ENCODE measurements around the gene GPRIN3. TPM values are rescaled to one million over a fixed set of nuclear protein-coding genes. Genes with fewer than 3 reads are reported as not detected.

GPRIN3 gene
- total RNA-seq, 2 experiments from 2014 or later = 46.4 TPM

DNA sequence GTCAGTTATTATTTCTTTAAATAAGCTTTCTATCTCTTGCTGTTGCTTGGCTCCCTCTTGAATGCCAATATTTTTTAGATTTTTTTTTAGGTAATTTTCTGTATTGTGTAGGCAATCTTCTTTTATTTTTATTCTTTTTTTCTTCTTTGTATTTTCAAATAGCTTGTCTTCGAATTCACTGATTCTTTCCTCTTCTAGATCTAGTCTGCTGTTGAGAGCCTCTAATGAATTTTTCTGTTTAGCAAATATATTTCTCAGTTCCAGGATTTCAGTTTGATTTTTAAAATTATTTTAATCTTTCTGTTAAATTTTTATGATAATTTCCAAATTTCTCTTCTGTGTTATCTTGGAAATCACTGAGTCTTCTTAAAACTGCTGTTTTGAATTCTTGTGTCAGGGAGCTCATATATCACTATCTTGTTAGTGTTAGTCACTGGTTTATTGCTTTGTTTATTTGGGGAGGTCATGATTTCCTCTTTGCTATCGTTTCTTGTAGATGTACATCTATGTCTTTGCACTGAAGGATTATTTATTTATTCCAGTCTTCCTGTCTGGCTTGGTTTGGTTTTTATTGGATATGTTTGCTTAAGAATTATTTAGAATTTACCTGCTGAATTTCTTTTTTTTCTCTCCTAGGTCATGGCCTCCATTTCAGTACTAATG lies 39.9 kb upstream of the GPRIN3 start:
- DNase-seq (no peak), ATAC-seq (ENCODE audit: poor library complexity) (no peak)
- Histone ChIP-seq H3K36me3 (ENCODE audit: insufficient read depth, low read length) (no peaks in the 10 kb centered on the region), H3K9me3 (ENCODE audit: control insufficient read depth in 1 of 2, insufficient read depth in 1 of 2, low read length in 2 of 2) (peaks cover 5 to 10% of the 10 kb centered on the region in 2 experiments), H3K27ac (ENCODE audit: low read depth in 1 of 2, low read length in 2 of 2) (no peak overlapping the region), H3K4me1 (ENCODE audit: insufficient read depth, low read length) (no peaks in the 10 kb centered on the region), H3K4me3 (ENCODE audit: low read length) (no peak overlapping the region), H3K27me3 (ENCODE audit: control insufficient read depth in 1 of 2, insufficient read depth in 2 of 2, low read length in 2 of 2) (no peaks in the 10 kb centered on the region)
- peaks cover 7% of the 10 kb centered on the region for H3K36me3 Mint-ChIP-seq (ENCODE audit: low read depth)
- intact Hi-C loops (cut with DNase I, micrococcal nuclease) = no loop called here
- no peaks in the 10 kb centered on the region for H3K4me1 Mint-ChIP-seq (ENCODE audit: low read depth)
- H3K27me3 Mint-ChIP-seq = no peaks in the 10 kb centered on the region
- TF ChIP-seq, protein P1, sequence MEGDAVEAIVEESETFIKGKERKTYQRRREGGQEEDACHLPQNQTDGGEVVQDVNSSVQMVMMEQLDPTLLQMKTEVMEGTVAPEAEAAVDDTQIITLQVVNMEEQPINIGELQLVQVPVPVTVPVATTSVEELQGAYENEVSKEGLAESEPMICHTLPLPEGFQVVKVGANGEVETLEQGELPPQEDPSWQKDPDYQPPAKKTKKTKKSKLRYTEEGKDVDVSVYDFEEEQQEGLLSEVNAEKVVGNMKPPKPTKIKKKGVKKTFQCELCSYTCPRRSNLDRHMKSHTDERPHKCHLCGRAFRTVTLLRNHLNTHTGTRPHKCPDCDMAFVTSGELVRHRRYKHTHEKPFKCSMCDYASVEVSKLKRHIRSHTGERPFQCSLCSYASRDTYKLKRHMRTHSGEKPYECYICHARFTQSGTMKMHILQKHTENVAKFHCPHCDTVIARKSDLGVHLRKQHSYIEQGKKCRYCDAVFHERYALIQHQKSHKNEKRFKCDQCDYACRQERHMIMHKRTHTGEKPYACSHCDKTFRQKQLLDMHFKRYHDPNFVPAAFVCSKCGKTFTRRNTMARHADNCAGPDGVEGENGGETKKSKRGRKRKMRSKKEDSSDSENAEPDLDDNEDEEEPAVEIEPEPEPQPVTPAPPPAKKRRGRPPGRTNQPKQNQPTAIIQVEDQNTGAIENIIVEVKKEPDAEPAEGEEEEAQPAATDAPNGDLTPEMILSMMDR (IDR thresholded peaks at IDR 0.05) = no peak
- H3K9me3 Mint-ChIP-seq = peaks cover 9% of the 10 kb centered on the region
- CTCF ChIA-PET = no interaction called here
- POLR2A ChIA-PET = no interaction called here
- no peak overlapping the region for H3K27ac Mint-ChIP-seq
- no peak overlapping the region for H3K4me3 Mint-ChIP-seq

DNA sequence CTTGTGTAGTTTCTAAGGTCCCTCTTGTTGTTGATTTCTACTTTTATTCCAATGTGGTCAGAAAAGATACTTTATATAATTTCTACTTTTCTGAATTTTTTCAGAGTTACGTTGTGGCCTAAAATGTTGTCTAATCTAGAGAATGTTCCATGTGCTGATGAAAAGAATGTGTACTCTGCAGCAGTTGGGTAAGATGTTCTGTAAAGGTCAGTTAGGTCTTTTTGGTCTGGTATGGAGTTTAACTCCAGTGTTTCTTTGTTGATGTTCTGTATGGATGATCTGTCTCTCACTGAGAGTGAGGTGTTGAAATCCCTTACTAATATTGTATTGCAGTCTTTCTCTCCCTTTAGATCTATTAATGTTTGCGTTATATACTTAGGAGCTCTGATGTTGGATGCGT lies 37.0 kb upstream of the GPRIN3 start:
- ATAC-seq (ENCODE audit: poor library complexity) (no peak), DNase-seq (no peak)
- no peak overlapping the region for H3K27ac ChIP-seq (ENCODE audit: low read depth in 1 of 2, low read length in 2 of 2)
- ChIA-PET POLR2A (interaction anchor here (1.0 kb wide), 1 partner anchor 46 kb away, joined by 4 read pairs; no protein-coding TSS in a partner anchor), CTCF (no interaction called here)
- TF ChIP-seq, protein P1 (IDR thresholded peaks at IDR 0.05) = no peak
- no peaks in the 10 kb centered on the region for H3K4me1 ChIP-seq (ENCODE audit: insufficient read depth, low read length)
- no peaks in the 10 kb centered on the region for H3K4me1 Mint-ChIP-seq (ENCODE audit: low read depth)
- H3K36me3 Mint-ChIP-seq (ENCODE audit: low read depth) = peaks cover 7% of the 10 kb centered on the region
- no peaks in the 10 kb centered on the region for H3K27me3 ChIP-seq (ENCODE audit: control insufficient read depth in 1 of 2, insufficient read depth in 2 of 2, low read length in 2 of 2)
- no peak overlapping the region for H3K4me3 Mint-ChIP-seq
- peaks cover 5 to 10% of the 10 kb centered on the region in 2 experiments for H3K9me3 ChIP-seq (ENCODE audit: control insufficient read depth in 1 of 2, insufficient read depth in 1 of 2, low read length in 2 of 2)
- H3K36me3 ChIP-seq (ENCODE audit: insufficient read depth, low read length) = no peaks in the 10 kb centered on the region
- H3K27ac Mint-ChIP-seq = no peak overlapping the region
- H3K4me3 ChIP-seq (ENCODE audit: low read length) = no peak overlapping the region
- intact Hi-C loops (cut with DNase I, micrococcal nuclease) = no loop called here
- H3K9me3 Mint-ChIP-seq = peaks cover 9% of the 10 kb centered on the region
- no peaks in the 10 kb centered on the region for H3K27me3 Mint-ChIP-seq

DNA sequence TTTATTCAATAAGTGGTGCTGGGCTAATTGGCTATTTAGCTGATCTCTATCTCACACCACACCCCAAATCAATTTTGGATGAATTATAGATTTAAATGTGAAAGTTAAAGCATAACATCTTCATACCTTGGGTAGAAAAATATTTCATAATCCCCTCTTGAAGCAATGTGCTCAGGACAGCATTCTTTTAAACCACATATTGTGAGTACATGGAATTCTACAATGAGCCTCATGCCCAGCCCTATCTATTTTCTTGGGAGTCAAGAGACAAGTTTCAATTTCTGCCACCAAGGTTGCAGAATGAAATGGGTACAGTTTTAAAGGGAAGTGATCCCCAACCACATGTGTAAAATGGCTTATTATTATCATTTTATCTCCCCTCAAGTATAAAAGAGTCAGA lies 30.6 kb upstream of the GPRIN3 start:
- Mint-ChIP-seq H3K27ac (no peak overlapping the region), H3K9me3 (no peaks in the 10 kb centered on the region), H3K4me3 (no peak overlapping the region), H3K36me3 (ENCODE audit: low read depth) (no peaks in the 10 kb centered on the region), H3K4me1 (ENCODE audit: low read depth) (no peaks in the 10 kb centered on the region), H3K27me3 (no peaks in the 10 kb centered on the region)
- POLR2A ChIA-PET = interaction anchor here (0.9 to 2.9 kb wide), 4 partner anchors 29 to 44 kb away, joined by 3 to 11 read pairs (median 6); partner anchors contain the start of gene GPRIN3
- Histone ChIP-seq H3K27ac (ENCODE audit: low read depth in 1 of 2, low read length in 2 of 2) (no peak overlapping the region), H3K27me3 (ENCODE audit: control insufficient read depth in 1 of 2, insufficient read depth in 2 of 2, low read length in 2 of 2) (no peaks in the 10 kb centered on the region), H3K4me3 (ENCODE audit: low read length) (no peak overlapping the region), H3K4me1 (ENCODE audit: insufficient read depth, low read length) (peaks cover 5% of the 10 kb centered on the region), H3K36me3 (ENCODE audit: insufficient read depth, low read length) (no peaks in the 10 kb centered on the region), H3K9me3 (ENCODE audit: control insufficient read depth in 1 of 2, insufficient read depth in 1 of 2, low read length in 2 of 2) (no peaks in the 10 kb centered on the region)
- no peak for ATAC-seq (ENCODE audit: poor library complexity)
- CTCF ChIA-PET = no interaction called here
- TF ChIP-seq, protein P1 (IDR thresholded peaks at IDR 0.05) = no peak
- no peak for DNase-seq
- intact Hi-C loops (cut with DNase I, micrococcal nuclease) = loop anchor here in 1 of 2 experiments (5.0 kb wide), 1 partner anchor 41 kb away; no protein-coding TSS in a partner anchor

Data from CD4-positive, alpha-beta T cell (primary cell).